ENCODE data around the gene NDUFAF8.

DNA sequence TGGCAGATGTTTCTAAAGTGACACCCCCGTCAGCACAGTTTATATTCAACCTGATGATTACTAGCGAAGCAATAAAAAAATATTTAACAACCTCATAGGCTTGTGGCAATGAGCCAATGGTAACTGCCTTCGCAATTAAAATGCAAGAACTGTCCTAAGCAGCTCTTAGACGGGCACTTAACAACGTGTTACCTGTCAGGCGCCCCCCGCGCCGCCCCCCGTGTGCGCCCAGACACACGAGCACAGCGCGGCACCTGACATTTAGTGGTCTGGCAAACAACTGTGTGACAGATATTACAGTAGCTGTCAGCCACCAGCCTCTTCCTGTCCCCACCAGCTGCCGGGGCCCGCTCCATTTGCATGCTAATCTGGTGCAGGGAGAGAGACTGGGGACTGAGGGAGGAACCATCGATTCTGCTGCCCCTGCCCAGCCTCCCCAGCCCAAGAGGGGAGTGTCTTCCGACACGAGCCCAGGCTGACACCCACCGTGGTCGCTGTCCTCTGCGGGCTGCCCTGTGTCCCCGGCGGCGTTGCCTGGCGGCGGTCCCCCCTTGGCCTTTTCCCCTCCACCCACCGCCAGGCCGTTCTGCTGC, 12.7 kb downstream of the NDUFAF8 start:
- TF ChIP-seq POLR2A (IDR thresholded peaks at IDR 0.05): no peak
- no peak for TF ChIP-seq POLR2AphosphoS5 (IDR thresholded peaks at IDR 0.05)
- TF ChIP-seq, protein P1, sequence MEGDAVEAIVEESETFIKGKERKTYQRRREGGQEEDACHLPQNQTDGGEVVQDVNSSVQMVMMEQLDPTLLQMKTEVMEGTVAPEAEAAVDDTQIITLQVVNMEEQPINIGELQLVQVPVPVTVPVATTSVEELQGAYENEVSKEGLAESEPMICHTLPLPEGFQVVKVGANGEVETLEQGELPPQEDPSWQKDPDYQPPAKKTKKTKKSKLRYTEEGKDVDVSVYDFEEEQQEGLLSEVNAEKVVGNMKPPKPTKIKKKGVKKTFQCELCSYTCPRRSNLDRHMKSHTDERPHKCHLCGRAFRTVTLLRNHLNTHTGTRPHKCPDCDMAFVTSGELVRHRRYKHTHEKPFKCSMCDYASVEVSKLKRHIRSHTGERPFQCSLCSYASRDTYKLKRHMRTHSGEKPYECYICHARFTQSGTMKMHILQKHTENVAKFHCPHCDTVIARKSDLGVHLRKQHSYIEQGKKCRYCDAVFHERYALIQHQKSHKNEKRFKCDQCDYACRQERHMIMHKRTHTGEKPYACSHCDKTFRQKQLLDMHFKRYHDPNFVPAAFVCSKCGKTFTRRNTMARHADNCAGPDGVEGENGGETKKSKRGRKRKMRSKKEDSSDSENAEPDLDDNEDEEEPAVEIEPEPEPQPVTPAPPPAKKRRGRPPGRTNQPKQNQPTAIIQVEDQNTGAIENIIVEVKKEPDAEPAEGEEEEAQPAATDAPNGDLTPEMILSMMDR (IDR thresholded peaks at IDR 0.05): no peak
- no peak for TF ChIP-seq EP300 (IDR thresholded peaks at IDR 0.05)
